Osteocyte (in vitro differentiated cells): ENCODE measurements around the gene GLRX2. TPM values are rescaled to one million over a fixed set of nuclear protein-coding genes. Genes with fewer than 3 reads are reported as not detected.
"Not testable (repeated sequence)": the region's sequence is repeated elsewhere in the genome, so short reads cannot be mapped to it uniquely, and the experiment has no call there.

ENCODE experiments used
- DNase-seq: peaks from one replicate; pipeline ENCODE4 v3.0.0; 2021; ENCODE audit warnings: mixed read lengths; ENCODE audit not compliant: unreplicated experiment; ENCODE audit errors: extremely low spot score
- H3K27ac Mint-ChIP-seq: one replicate; pipeline ENCODE4 v1.8.0; 2021; ENCODE audit warnings: mild to moderate bottlenecking, mixed read lengths; ENCODE audit not compliant: unreplicated experiment
- H3K27me3 Mint-ChIP-seq: one replicate; pipeline ENCODE4 v1.8.0; 2021; ENCODE audit warnings: mixed read lengths; ENCODE audit not compliant: unreplicated experiment
- H3K36me3 Mint-ChIP-seq: one replicate; pipeline ENCODE4 v1.8.0; 2021; ENCODE audit warnings: mixed read lengths; ENCODE audit not compliant: unreplicated experiment
- H3K4me1 Mint-ChIP-seq: one replicate; pipeline ENCODE4 v1.8.0; 2021; ENCODE audit warnings: mixed read lengths; ENCODE audit not compliant: unreplicated experiment
- H3K4me3 Mint-ChIP-seq: one replicate; pipeline ENCODE4 v1.8.0; 2021; ENCODE audit warnings: mild to moderate bottlenecking, moderate library complexity, mixed read lengths; ENCODE audit not compliant: unreplicated experiment
- H3K9me3 Mint-ChIP-seq: one replicate; pipeline ENCODE4 v1.8.0; 2021; ENCODE audit warnings: mixed read lengths; ENCODE audit not compliant: unreplicated experiment
- microRNA-seq: library from miRNA; unstranded; fragments of <30 nt; microRNA quantifications from one replicate; pipeline ENCODE4 v1.1.0, GENCODE V29; 2020; ENCODE audit not compliant: unreplicated experiment
- total RNA-seq: library from RNA; stranded (reverse); gene quantifications from 2 replicates; pipeline ENCODE4 v1.2.1, GENCODE V29; 2021
- TF ChIP-seq, protein P1 (sequence below): fragments of 200-600 bp; sonication (generic); IDR thresholded peaks from 2 replicates; pipeline ENCODE4 v1.5.0; 2021; ENCODE audit warnings: antibody characterized with exemption, mild to moderate bottlenecking, moderate library complexity

The GLRX2 gene
- total RNA-seq, 1 donor from 2014 or later = 24.3 TPM

GRCh38 chr1:193054169-193054675, 51.0 kb downstream of the GLRX2 start:
- no peak for DNase-seq
- Mint-ChIP-seq H3K36me3 (peaks cover 3% of the 10 kb centered on the region), H3K4me3 (no peak overlapping the region), H3K9me3 (no peaks in the 10 kb centered on the region), H3K27me3 (no peaks in the 10 kb centered on the region), H3K4me1 (peaks cover 16% of the 10 kb centered on the region), H3K27ac (no peak overlapping the region)
- TF ChIP-seq, protein P1, sequence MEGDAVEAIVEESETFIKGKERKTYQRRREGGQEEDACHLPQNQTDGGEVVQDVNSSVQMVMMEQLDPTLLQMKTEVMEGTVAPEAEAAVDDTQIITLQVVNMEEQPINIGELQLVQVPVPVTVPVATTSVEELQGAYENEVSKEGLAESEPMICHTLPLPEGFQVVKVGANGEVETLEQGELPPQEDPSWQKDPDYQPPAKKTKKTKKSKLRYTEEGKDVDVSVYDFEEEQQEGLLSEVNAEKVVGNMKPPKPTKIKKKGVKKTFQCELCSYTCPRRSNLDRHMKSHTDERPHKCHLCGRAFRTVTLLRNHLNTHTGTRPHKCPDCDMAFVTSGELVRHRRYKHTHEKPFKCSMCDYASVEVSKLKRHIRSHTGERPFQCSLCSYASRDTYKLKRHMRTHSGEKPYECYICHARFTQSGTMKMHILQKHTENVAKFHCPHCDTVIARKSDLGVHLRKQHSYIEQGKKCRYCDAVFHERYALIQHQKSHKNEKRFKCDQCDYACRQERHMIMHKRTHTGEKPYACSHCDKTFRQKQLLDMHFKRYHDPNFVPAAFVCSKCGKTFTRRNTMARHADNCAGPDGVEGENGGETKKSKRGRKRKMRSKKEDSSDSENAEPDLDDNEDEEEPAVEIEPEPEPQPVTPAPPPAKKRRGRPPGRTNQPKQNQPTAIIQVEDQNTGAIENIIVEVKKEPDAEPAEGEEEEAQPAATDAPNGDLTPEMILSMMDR = no peak

DNA sequence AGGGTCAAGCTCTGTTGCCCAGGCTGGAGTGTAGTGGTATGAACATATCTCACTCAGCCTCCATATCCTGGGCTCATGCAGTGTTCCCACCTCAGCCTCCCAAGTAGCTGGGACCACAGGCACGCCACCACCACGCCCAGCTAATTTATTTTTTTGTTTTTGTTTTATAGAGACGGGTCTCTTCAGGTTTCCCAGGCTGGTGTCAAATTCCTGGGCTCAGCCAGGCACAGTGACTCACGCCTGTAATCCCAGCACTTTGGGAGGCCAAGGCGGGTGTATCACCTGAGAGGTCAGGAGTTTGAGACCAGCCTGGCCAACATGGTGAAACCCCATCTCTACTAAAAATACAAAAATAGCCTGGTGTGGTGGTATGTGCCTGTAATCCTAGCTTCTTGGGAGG, 56.3 kb downstream of the GLRX2 start:
- H3K27ac Mint-ChIP-seq, DNase-seq, H3K27me3 Mint-ChIP-seq, H3K4me1 Mint-ChIP-seq, H3K9me3 Mint-ChIP-seq, H3K4me3 Mint-ChIP-seq: not testable (repeated sequence)
- peaks cover 13% of the 10 kb centered on the region for H3K36me3 Mint-ChIP-seq

Small RNA genes lying within 50 kb of the gene (microRNA-seq; reads per million reads assigned to microRNA genes)
- gene MIR1278 = not detected

Other genes with a start within 250 kb of the GLRX2 start
- gene UCHL5, start 46.1 kb downstream of the GLRX2 start, total RNA-seq = 26.7 and 34.5 TPM in 2 replicates
- gene RO60, start 45.8 kb downstream of the GLRX2 start, total RNA-seq = 97.4 and 104 TPM in 2 replicates
- gene CDC73, start 16.6 kb upstream of the GLRX2 start, total RNA-seq = 69.5 and 73.3 TPM in 2 replicates
- gene B3GALT2, start 81.2 kb upstream of the GLRX2 start, total RNA-seq = 30.0 and 32.1 TPM in 2 replicates